Measurements from ENCODE around the gene UVSSA. TPM values are rescaled to one million over a fixed set of nuclear protein-coding genes. Genes with fewer than 3 reads are reported as not detected.

The UVSSA gene
- total and polyA plus RNA-seq, 2 donors (not counting 1 experiment from before 2014, with no cell fraction given), result 34.6 to 40.5 TPM

- Mint-ChIP-seq H3K27me3 (no peaks in the 10 kb centered on the region), H3K9me3 (ENCODE audit: insufficient read depth) (no peaks in the 10 kb centered on the region), H3K27ac (no peak overlapping the region), H3K4me1 (no peaks in the 10 kb centered on the region), H3K4me3 (no peak overlapping the region)
- no peak for DNase-seq
- intact Hi-C loops (cut with micrococcal nuclease), result no loop called here
- ChIA-PET POLR2A (interaction anchor here (0.6 kb wide), 1 partner anchor 362 kb away, joined by 10 read pairs; no protein-coding TSS in a partner anchor), CTCF (interaction anchor here (1.2 kb wide), 1 partner anchor 8 kb away, joined by 3 read pairs; no protein-coding TSS in a partner anchor)
- Histone ChIP-seq H3K79me2 (ENCODE audit: control insufficient read depth, insufficient read depth, low read length) (peaks cover 49% of the 10 kb centered on the region), H3K4me3 (ENCODE audit: control extremely low read depth in 1 of 5, extremely low read depth in 1 of 5, insufficient read depth in 1 of 5, low read depth in 2 of 5, low read length in 4 of 5) (no peak overlapping the region), H3K36me3 (replicated peaks in 1 of 2; ENCODE audit: control extremely low read depth in 1 of 2, control insufficient read depth in 1 of 2, extremely low read depth in 1 of 2, insufficient read depth in 2 of 2, low read length in 1 of 2) (peaks cover 0 to 59% of the 10 kb centered on the region in 2 experiments), H3K9me3 (ENCODE audit: control extremely low read depth in 1 of 3, control insufficient read depth in 2 of 3, insufficient read depth in 1 of 3, low read length in 2 of 3) (peaks cover 0 to 5% (median 0%) of the 10 kb centered on the region in 3 donors), H3K4me2 (replicated peaks; ENCODE audit: low read depth, low read length, poor library complexity, severe bottlenecking) (no peak overlapping the region), H3K27ac (ENCODE audit: low read length in 2 of 2) (no peak overlapping the region), H3K4me1 (ENCODE audit: control insufficient read depth in 2 of 2, insufficient read depth in 2 of 2, low read length in 2 of 2) (no peaks in the 10 kb centered on the region), H3K27me3 (replicated peaks in 1 of 4; ENCODE audit: control extremely low read depth in 1 of 4, control insufficient read depth in 3 of 4, insufficient read depth in 4 of 4, low read length in 3 of 4) (no peaks in the 10 kb centered on the region), H2AFZ (ENCODE audit: insufficient read depth, low read depth, low read length, poor library complexity, severe bottlenecking) (no peak overlapping the region), H3K9ac (ENCODE audit: low read length) (no peak overlapping the region), H4K20me1 (ENCODE audit: control insufficient read depth, insufficient read depth, low read length, poor library complexity, severe bottlenecking) (peaks cover 64% of the 10 kb centered on the region)
- ATAC-seq (ENCODE audit: low read depth), result no peak
- TF ChIP-seq CTCF (IDR thresholded peaks at IDR 0.05) (no peak), EZH2 (IDR thresholded peaks at IDR 0.05; ENCODE audit: borderline replicate concordance, insufficient read depth, low read depth, low read length, poor library complexity, severe bottlenecking) (no peak)
- WGBS (ENCODE audit: insufficient coverage), result 97% methylated on average over 23 of the region's 29 CpGs
These were observed 29.6 kb upstream of the UVSSA start for GRCh38 chr4:1317177-1318045.

- Histone ChIP-seq H3K9ac (ENCODE audit: low read length) (no peak overlapping the region), H3K4me1 (ENCODE audit: control insufficient read depth in 2 of 2, insufficient read depth in 2 of 2, low read length in 2 of 2) (no peaks in the 10 kb centered on the region), H3K9me3 (ENCODE audit: control extremely low read depth in 1 of 3, control insufficient read depth in 2 of 3, insufficient read depth in 1 of 3, low read length in 2 of 3) (peaks cover 0 to 5% (median 0%) of the 10 kb centered on the region in 3 donors), H3K79me2 (ENCODE audit: control insufficient read depth, insufficient read depth, low read length) (peaks cover 47% of the 10 kb centered on the region), H3K4me3 (ENCODE audit: control extremely low read depth in 1 of 5, extremely low read depth in 1 of 5, insufficient read depth in 1 of 5, low read depth in 2 of 5, low read length in 4 of 5) (no peak overlapping the region), H3K4me2 (replicated peaks; ENCODE audit: low read depth, low read length, poor library complexity, severe bottlenecking) (no peak overlapping the region), H2AFZ (ENCODE audit: insufficient read depth, low read depth, low read length, poor library complexity, severe bottlenecking) (no peak overlapping the region), H3K27ac (ENCODE audit: low read length in 2 of 2) (no peak overlapping the region), H3K36me3 (replicated peaks in 1 of 2; ENCODE audit: control extremely low read depth in 1 of 2, control insufficient read depth in 1 of 2, extremely low read depth in 1 of 2, insufficient read depth in 2 of 2, low read length in 1 of 2) (peaks cover 0 to 56% of the 10 kb centered on the region in 2 experiments), H3K27me3 (replicated peaks in 1 of 4; ENCODE audit: control extremely low read depth in 1 of 4, control insufficient read depth in 3 of 4, insufficient read depth in 4 of 4, low read length in 3 of 4) (no peaks in the 10 kb centered on the region), H4K20me1 (ENCODE audit: control insufficient read depth, insufficient read depth, low read length, poor library complexity, severe bottlenecking) (peaks cover 62% of the 10 kb centered on the region)
- Mint-ChIP-seq H3K27ac (no peak overlapping the region), H3K9me3 (ENCODE audit: insufficient read depth) (no peaks in the 10 kb centered on the region), H3K27me3 (no peaks in the 10 kb centered on the region), H3K4me3 (no peak overlapping the region), H3K4me1 (no peaks in the 10 kb centered on the region)
- no peak for DNase-seq
- CTCF ChIA-PET, result interaction anchor here (1.2 kb wide), 1 partner anchor 9 kb away, joined by 3 read pairs; no protein-coding TSS in a partner anchor
- TF ChIP-seq EZH2 (IDR thresholded peaks at IDR 0.05; ENCODE audit: borderline replicate concordance, insufficient read depth, low read depth, low read length, poor library complexity, severe bottlenecking) (no peak), CTCF (IDR thresholded peaks at IDR 0.05) (no peak)
- POLR2A ChIA-PET, result interaction anchor here (0.6 kb wide), 1 partner anchor 362 kb away, joined by 10 read pairs; no protein-coding TSS in a partner anchor
- ATAC-seq (ENCODE audit: low read depth), result no peak
- intact Hi-C loops (cut with micrococcal nuclease), result no loop called here
- WGBS (ENCODE audit: insufficient coverage), result 98% methylated on average over 9 of the region's 13 CpGs
These were observed 29.0 kb upstream of the UVSSA start for GRCh38 chr4:1318046-1318375.

Measured in B cell (primary cell).